Thymus (tissue), 14 donors: ENCODE results near the gene PHTF2. TPM values are rescaled to one million over a fixed set of nuclear protein-coding genes. Genes with fewer than 3 reads are reported as not detected.
A peak's percentile ranks its signal among the peaks of the same experiment; 100 is the strongest.

ENCODE experiments used
- DNase-seq, 9 donors: peaks; one replicate each; pipeline ENCODE4 v3.0.0-alpha.2; 2013; ENCODE audit warnings: low spot score in 9 of 9, low read depth in 6 of 9, missing footprints in 1 of 9
- H3K27ac ChIP-seq, 2 donors: one replicate each; pipeline ENCODE4 v1.5.1; 2013; ENCODE audit warnings: control low read depth in 1 of 2, low read depth in 1 of 2, low read length in 1 of 2, mild to moderate bottlenecking in 1 of 2, moderate library complexity in 1 of 2
- H3K27me3 ChIP-seq, 2 donors: one replicate each; pipeline ENCODE4 v1.5.1; 2013; ENCODE audit warnings: low read length in 1 of 2; ENCODE audit not compliant: control insufficient read depth in 2 of 2, insufficient read depth in 1 of 2
- H3K36me3 ChIP-seq, 2 donors: one replicate each; pipeline ENCODE4 v1.5.1; 2013; ENCODE audit warnings: low read length in 1 of 2, mild to moderate bottlenecking in 1 of 2, moderate library complexity in 1 of 2; ENCODE audit not compliant: control insufficient read depth in 2 of 2, insufficient read depth in 2 of 2
- H3K4me1 ChIP-seq, 2 donors: one replicate each; pipeline ENCODE4 v1.5.1; 2013; ENCODE audit warnings: low read length in 2 of 2; ENCODE audit not compliant: control insufficient read depth in 2 of 2, insufficient read depth in 2 of 2
- H3K4me3 ChIP-seq, 2 donors: one replicate each; pipeline ENCODE4 v1.5.1; 2013; ENCODE audit warnings: low read length in 2 of 2, control low read depth in 1 of 2, mild to moderate bottlenecking in 1 of 2
- H3K9me3 ChIP-seq, 2 donors: one replicate each; pipeline ENCODE4 v1.5.1; 2013; ENCODE audit warnings: low read length in 1 of 2, mild to moderate bottlenecking in 1 of 2; ENCODE audit not compliant: control insufficient read depth in 2 of 2, insufficient read depth in 1 of 2
- whole genome bisulfite sequencing: extraction: QIAGEN DNeasy Blood & Tissue Kit; methylation state at CpG from one replicate; pipeline ENCODE4 v1.1.7; 2013; 5-methylcytosine and 5-hydroxymethylcytosine counted together
- long read RNA-seq, 10 donors: transcript quantifications; one replicate each; lab custom pipeline, GENCODE V29; 2026
- polyA plus RNA-seq: library from polyadenylated mRNA; stranded (reverse); fragments of 200-250 nt; gene quantifications from one replicate; pipeline ENCODE4 v1.2.3, GENCODE V29; 2013
- total RNA-seq: library from RNA; stranded (reverse); fragments of 120-200 nt; gene quantifications from one replicate; pipeline ENCODE4 v1.2.4, GENCODE V29; 2013
- donor health status: healthy.

The PHTF2 gene
- 10.9 TPM for total RNA-seq
- polyA plus RNA-seq = 14.1 TPM
- long read RNA-seq, donor 1 = 0 reads
- long read RNA-seq, donor 2 = 0 reads
- long read RNA-seq, donor 3, full-length matches to known transcripts = 2 of 2 reads
- long read RNA-seq, donor 3, partial matches to known transcripts = 0 of 2 reads
- long read RNA-seq, donor 3, other reads (novel, unspliced or antisense) = 0 of 2 reads
- long read RNA-seq, donor 4, full-length matches to known transcripts = 1 of 1 reads
- long read RNA-seq, donor 4, partial matches to known transcripts = 0 of 1 reads
- long read RNA-seq, donor 4, other reads (novel, unspliced or antisense) = 0 of 1 reads
- long read RNA-seq, donor 5, full-length matches to known transcripts = 2 of 2 reads
- long read RNA-seq, donor 5, partial matches to known transcripts = 0 of 2 reads
- long read RNA-seq, donor 5, other reads (novel, unspliced or antisense) = 0 of 2 reads
- long read RNA-seq, donor 6, full-length matches to known transcripts = 3 of 3 reads
- long read RNA-seq, donor 6, partial matches to known transcripts = 0 of 3 reads
- long read RNA-seq, donor 6, other reads (novel, unspliced or antisense) = 0 of 3 reads
- long read RNA-seq, donor 7, partial matches to known transcripts = 0 of 4 reads
- long read RNA-seq, donor 7, other reads (novel, unspliced or antisense) = 0 of 4 reads
- long read RNA-seq, donor 8 = 0 reads
- long read RNA-seq, donor 9 = 0 reads
- long read RNA-seq, donor 10, full-length matches to known transcripts = 3 of 3 reads
- long read RNA-seq, donor 10, partial matches to known transcripts = 0 of 3 reads
- long read RNA-seq, donor 10, other reads (novel, unspliced or antisense) = 0 of 3 reads

DNA sequence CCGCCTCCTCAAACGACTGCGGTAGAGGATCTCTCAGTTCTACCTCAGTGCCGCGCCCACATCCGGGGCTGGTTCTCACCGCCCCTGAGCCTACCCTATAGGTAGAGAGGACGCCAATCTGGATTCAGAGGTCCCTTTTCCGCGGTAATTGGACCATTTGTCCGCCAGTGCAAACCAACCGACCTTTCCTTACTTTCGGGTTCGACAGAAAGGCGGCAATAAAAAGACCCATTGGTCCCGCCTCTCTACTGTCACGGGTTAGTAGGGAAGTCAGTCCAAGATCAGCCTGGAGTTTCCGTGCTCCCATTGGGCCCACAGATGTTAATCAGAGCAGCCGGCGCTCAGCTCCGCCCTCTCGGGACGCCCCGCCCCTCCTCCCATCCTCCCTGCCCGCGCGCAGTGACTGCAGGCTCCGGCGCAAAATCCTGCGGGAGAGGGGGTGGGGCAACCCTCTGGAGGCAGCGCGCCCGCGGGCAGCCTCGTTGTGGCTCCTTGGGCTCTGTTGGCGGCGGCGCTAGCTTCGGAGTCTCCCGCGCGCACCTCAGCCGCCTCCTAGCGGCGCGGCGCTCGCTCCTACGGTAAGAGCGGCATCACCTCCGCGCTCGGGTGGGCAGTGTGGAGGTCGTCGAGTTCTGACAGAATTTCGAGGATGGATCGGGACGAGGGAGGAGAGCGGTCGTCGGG, at the start of gene PHTF2, which contains the start of gene TMEM60:
PHTF2 (plus strand) TSS at position 380 of the 684 bp plus-strand sequence.
TMEM60 (minus strand) TSS at position 41 of the 684 bp plus-strand sequence. CDS start 4,061 bp downstream, outside the sequence.
- Histone ChIP-seq H3K36me3 (peaks cover 7 to 9% of the 10 kb centered on the region in 2 donors), H3K27ac (peak within 1 kb of the TSS; percentile 81 to 92), H3K4me1 (peaks cover 10 to 21% of the 10 kb centered on the region in 2 donors), H3K4me3 (peak within 1 kb of the TSS; percentile 76 to 94), H3K9me3 (no peaks in the 10 kb centered on the region), H3K27me3 (no peaks in the 10 kb centered on the region)
- DNase-seq = peak; percentile 82 to 99 (median 96)
- WGBS = under 1% methylated on average over 61 of the region's 61 CpGs

DNA sequence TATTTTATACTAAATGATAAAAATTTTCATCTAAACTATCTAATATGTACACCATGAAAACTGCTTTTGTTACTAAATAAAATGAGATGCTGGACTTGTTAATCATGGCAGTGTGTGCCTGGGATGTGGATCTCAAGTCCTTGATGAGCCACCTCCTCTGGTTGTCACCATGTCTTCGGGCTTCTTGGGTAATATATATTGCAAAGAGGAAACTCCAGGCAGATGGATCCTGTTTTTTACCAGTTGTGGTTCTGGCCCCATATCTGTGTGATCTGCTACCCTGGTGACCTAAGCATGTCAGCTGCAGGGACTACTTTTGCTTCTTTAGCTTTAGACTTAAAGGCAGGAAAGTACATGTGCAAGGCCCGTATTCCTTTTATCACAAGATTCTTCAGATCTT, 46.6 kb upstream of the PHTF2 start:
- DNase-seq = peak in 4 of 9 donors; percentile 8 to 44 (median 20)
- Histone ChIP-seq H3K4me1 (peaks cover 4 to 9% of the 10 kb centered on the region in 2 donors), H3K27me3 (no peaks in the 10 kb centered on the region), H3K27ac (peak overlapping the region in 1 of 2 donors; percentile 7), H3K9me3 (no peaks in the 10 kb centered on the region), H3K36me3 (peaks cover 13 to 17% of the 10 kb centered on the region in 2 donors), H3K4me3 (no peak overlapping the region)
- 6% methylated on average over 2 of the region's 2 CpGs for WGBS

DNA sequence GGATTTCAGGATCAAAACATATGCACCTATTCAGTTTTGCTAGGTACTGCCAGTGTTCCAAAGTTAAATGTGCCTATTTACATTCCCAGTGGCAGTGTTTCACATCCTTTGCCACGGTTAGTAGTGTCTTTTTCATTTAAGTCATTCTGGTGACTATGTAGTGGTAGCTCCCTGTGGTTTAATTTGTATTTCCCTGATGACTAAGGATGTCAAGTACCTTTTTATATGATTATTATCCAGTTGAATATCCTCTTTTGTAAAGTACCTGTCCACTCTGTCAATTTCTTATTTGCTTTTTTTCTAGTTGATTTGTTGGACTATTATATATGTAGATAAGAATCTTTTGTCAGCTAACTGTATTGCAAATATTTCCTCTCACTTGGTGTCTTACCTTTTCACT, 45.4 kb upstream of the PHTF2 start:
- 48% methylated on average over 1 of the region's 1 CpG for WGBS
- Histone ChIP-seq H3K4me3 (no peak overlapping the region), H3K27me3 (no peaks in the 10 kb centered on the region), H3K36me3 (peaks cover 13 to 14% of the 10 kb centered on the region in 2 donors), H3K9me3 (no peaks in the 10 kb centered on the region), H3K4me1 (peaks cover 4 to 9% of the 10 kb centered on the region in 2 donors), H3K27ac (no peak overlapping the region)
- DNase-seq = no peak

DNA sequence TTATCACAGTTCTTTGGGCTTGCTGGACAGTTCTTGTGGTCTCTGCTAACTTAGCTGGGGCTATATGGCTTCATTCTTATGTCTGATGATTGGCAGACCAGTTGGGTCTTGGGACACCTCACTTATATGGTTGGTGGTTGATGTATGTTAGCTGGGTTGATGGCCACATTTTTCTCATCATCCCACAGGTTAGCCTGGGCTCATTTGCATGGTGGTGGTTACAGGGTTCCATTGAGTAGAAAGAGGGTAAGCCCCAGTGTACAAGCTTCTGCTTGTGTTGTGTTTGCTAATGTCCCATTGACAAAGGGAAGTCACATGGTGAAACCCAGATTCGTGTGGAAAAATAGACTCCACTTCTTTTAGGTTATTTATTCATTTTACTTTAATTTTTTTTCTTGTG, 41.0 kb upstream of the PHTF2 start:
- Histone ChIP-seq H3K27ac (no peak overlapping the region), H3K4me1 (peaks cover 0 to 3% of the 10 kb centered on the region in 2 donors), H3K4me3 (no peak overlapping the region), H3K27me3 (no peaks in the 10 kb centered on the region), H3K9me3 (no peaks in the 10 kb centered on the region), H3K36me3 (peaks cover 0 to 3% of the 10 kb centered on the region in 2 donors)
- 37% methylated on average over 1 of the region's 1 CpG for WGBS
- DNase-seq = no peak

DNA sequence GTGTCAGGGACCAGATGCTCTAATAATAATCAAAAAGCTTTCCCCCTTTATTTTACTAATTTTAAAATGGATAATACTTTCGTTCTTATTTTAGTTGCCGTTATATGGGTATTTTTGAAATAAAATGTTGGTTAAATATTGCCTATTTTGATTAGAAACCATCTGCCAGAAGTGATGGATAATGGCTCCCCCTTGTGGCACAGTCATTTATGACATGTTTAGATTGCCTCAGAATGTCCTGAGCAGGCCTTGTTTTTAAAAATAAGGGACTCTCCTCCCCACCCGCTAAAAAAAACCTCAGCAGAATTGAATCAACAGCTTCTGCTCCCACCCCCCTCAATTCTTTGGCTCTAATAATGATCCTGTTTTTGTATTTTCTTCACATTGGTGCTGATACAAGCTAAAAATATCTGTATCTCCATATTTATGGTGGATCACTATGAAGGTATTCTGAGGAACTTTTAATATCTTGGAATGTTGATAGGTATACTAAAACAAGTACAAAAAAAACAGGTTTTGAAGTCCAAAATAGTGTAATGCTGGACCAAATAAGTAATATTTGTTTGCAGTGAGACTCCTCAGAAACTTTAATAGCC, 39.2 kb upstream of the PHTF2 start:
- Histone ChIP-seq H3K27me3 (no peaks in the 10 kb centered on the region), H3K4me1 (no peaks in the 10 kb centered on the region), H3K9me3 (no peaks in the 10 kb centered on the region), H3K4me3 (no peak overlapping the region), H3K36me3 (no peaks in the 10 kb centered on the region), H3K27ac (no peak overlapping the region)
- peak; percentile 36 to 84 (median 78) for DNase-seq
- 9% methylated on average over 3 of the region's 3 CpGs for WGBS

DNA sequence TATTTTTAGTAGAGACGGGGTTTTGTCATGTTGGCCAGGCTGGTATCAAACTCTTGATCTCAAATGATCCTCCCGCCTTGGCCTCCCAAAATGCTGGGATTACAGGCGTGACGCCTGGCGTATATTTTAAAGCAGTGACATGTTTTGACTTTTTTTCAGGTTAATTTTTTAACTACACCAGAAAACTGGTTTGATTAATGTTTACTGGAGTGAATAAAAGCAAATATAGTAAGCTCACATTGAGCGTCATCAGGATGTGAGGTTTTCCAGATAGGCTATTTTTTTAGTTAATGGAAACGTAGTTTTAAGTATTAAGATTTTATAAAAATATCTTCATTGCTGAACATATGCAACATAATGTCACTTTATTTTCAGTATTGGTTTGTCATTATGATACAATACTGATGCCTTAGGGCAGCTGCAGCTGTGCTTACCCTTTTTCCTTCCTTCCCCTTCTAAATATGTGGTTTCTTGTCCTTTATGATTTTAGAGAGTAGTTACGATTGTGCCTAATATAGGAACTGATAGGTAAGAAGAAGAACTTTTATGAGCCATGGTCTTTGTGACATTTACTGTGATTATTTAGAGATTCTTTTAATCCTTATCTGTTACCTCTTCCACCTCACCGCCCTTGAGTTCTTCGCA, 37.6 kb upstream of the PHTF2 start:
- no peak for DNase-seq
- H3K9me3 ChIP-seq = no peaks in the 10 kb centered on the region
- peaks cover 0 to 3% of the 10 kb centered on the region in 2 donors for H3K36me3 ChIP-seq
- H3K4me3 ChIP-seq = no peak overlapping the region
- H3K4me1 ChIP-seq = no peaks in the 10 kb centered on the region
- H3K27ac ChIP-seq = no peak overlapping the region
- H3K27me3 ChIP-seq = no peaks in the 10 kb centered on the region
- WGBS = 94% methylated on average over 10 of the region's 10 CpGs

DNA sequence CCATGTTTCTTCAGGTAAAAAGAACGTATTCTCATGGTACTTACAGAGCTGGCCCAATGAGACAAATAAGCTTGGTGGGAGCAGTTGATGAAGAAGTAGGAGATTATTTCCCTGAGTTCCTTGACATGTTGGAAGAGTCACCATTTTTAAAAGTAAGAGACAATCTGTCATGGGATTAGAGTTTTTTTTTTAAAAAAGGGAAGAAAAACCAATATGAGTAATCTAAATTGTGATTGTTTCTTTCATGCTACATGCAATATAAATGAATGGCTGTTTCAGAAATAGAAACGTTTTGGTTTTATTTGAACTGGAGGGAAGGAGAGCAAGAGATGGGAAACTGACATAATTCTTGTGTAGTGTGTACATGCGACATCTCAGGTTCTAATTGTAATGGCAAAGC, 33.1 kb upstream of the PHTF2 start:
- no peaks in the 10 kb centered on the region for H3K27me3 ChIP-seq
- peaks cover 12 to 28% of the 10 kb centered on the region in 2 donors for H3K36me3 ChIP-seq
- no peak overlapping the region for H3K27ac ChIP-seq
- H3K4me3 ChIP-seq = no peak overlapping the region
- 86% methylated on average over 3 of the region's 3 CpGs for WGBS
- H3K9me3 ChIP-seq = no peaks in the 10 kb centered on the region
- H3K4me1 ChIP-seq = no peaks in the 10 kb centered on the region
- no peak for DNase-seq
